IPS-18c (cell line): ENCODE measurements around the gene SYTL2.
"Not testable (repeated sequence)": the region's sequence is repeated elsewhere in the genome, so short reads cannot be mapped to it uniquely, and the experiment has no call there.

Experiments used
- H3K4me3 ChIP-seq: 2 replicates; pipeline ENCODE4 v1.7.0; 2013; ENCODE audit warnings: low read depth, mild to moderate bottlenecking, low read length, moderate library complexity; ENCODE audit not compliant: insufficient read depth
- H3K9me3 ChIP-seq: one replicate; pipeline ENCODE4 v1.6.1; 2013; ENCODE audit warnings: mild to moderate bottlenecking, low read length, moderate library complexity; ENCODE audit not compliant: control insufficient read depth, insufficient read depth

The SYTL2 gene

GRCh38 chr11:85810871-85811611 lies at the start of gene SYTL2:
Gene SYTL2, minus strand, starts transcription at chr11:85811141. Its CDS starts 53,416 bp downstream, at chr11:85757725.
- Histone ChIP-seq H3K9me3 (no peaks in the 10 kb centered on the region), H3K4me3 (peak within 1 kb of the TSS; percentile 61)

GRCh38 chr11:85859541-85859940 lies 48.6 kb upstream of the SYTL2 start:
- not testable (repeated sequence) for H3K4me3 ChIP-seq, H3K9me3 ChIP-seq

- H3K4me3 ChIP-seq, result no peak overlapping the region
Observed at GRCh38 chr11:85857098-85857497, 46.2 kb upstream of the SYTL2 start.

GRCh38 chr11:85855341-85855656 lies 44.4 kb upstream of the SYTL2 start, which contains the start of gene CCDC83:
Gene CCDC83, plus strand, starts transcription at chr11:85855383. Its CDS starts 9,741 bp downstream, at chr11:85865124.
- H3K4me3 ChIP-seq, result peak within 1 kb of the TSS; percentile 62
- peaks cover 5% of the 10 kb centered on the region for H3K9me3 ChIP-seq

More at GRCh38 chr11:85857098-85857497, 46.2 kb upstream of the SYTL2 start:
- peaks cover 5% of the 10 kb centered on the region for H3K9me3 ChIP-seq

- Histone ChIP-seq H3K9me3 (peaks cover 5% of the 10 kb centered on the region), H3K4me3 (peak overlapping the region; percentile 62)
Observed at GRCh38 chr11:85854557-85855340, 43.8 kb upstream of the SYTL2 start.

- H3K4me3 ChIP-seq, result peak overlapping the region; percentile 59
Observed at GRCh38 chr11:85854212-85854556, 43.2 kb upstream of the SYTL2 start.

GRCh38 chr11:85853541-85853940 lies 42.6 kb upstream of the SYTL2 start:
- H3K4me3 ChIP-seq, H3K9me3 ChIP-seq: not testable (repeated sequence)

More at GRCh38 chr11:85854212-85854556, 43.2 kb upstream of the SYTL2 start:
- H3K9me3 ChIP-seq, result peaks cover 5% of the 10 kb centered on the region

GRCh38 chr11:85852754-85853153 lies 41.8 kb upstream of the SYTL2 start:
- not testable (repeated sequence) for H3K4me3 ChIP-seq

GRCh38 chr11:85848556-85848955 lies 37.6 kb upstream of the SYTL2 start:
- no peak overlapping the region for H3K4me3 ChIP-seq
- peaks cover 4% of the 10 kb centered on the region for H3K9me3 ChIP-seq

More at GRCh38 chr11:85852754-85853153, 41.8 kb upstream of the SYTL2 start:
- H3K9me3 ChIP-seq, result not testable (repeated sequence)

GRCh38 chr11:85848006-85848405 lies 37.1 kb upstream of the SYTL2 start:
- peaks cover 4% of the 10 kb centered on the region for H3K9me3 ChIP-seq
- H3K4me3 ChIP-seq, result no peak overlapping the region

GRCh38 chr11:85847436-85847835 lies 36.5 kb upstream of the SYTL2 start:
- peaks cover 4% of the 10 kb centered on the region for H3K9me3 ChIP-seq
- H3K4me3 ChIP-seq, result no peak overlapping the region

- Histone ChIP-seq H3K4me3 (no peak overlapping the region), H3K9me3 (peaks cover 4% of the 10 kb centered on the region)
Observed at GRCh38 chr11:85845124-85845631, 34.2 kb upstream of the SYTL2 start.

- no peak overlapping the region for H3K4me3 ChIP-seq
- H3K9me3 ChIP-seq, result peaks cover 4% of the 10 kb centered on the region
Observed at GRCh38 chr11:85844439-85845123, 33.6 kb upstream of the SYTL2 start.

GRCh38 chr11:85843929-85844328 lies 33.0 kb upstream of the SYTL2 start:
- Histone ChIP-seq H3K9me3 (peaks cover 4% of the 10 kb centered on the region), H3K4me3 (no peak overlapping the region)

GRCh38 chr11:85840932-85841331 lies 30.0 kb upstream of the SYTL2 start:
- not testable (repeated sequence) for H3K4me3 ChIP-seq, H3K9me3 ChIP-seq

- peaks cover 2% of the 10 kb centered on the region for H3K9me3 ChIP-seq
- no peak overlapping the region for H3K4me3 ChIP-seq
Observed at GRCh38 chr11:85835729-85836128, 24.8 kb upstream of the SYTL2 start.

- Histone ChIP-seq H3K4me3 (no peak overlapping the region), H3K9me3 (no peaks in the 10 kb centered on the region)
Observed at GRCh38 chr11:85835263-85835662, 24.3 kb upstream of the SYTL2 start.
